Activated CD4-positive, alpha-beta T cell treated with anti-CD3 and anti-CD28 coated beads, Interleukin-2, Interleukin-6, amounts not matched to agents 100 ng/mL and 50 ng/mL, durations not matched to agents 16 hours and 8 hours (primary cell): ENCODE measurements around the gene BOLA3.
"Not testable (repeated sequence)": the region's sequence is repeated elsewhere in the genome, so short reads cannot be mapped to it uniquely, and the experiment has no call there.

Source experiments
- DNase-seq: peaks from one replicate; pipeline ENCODE4 v3.0.0-alpha.2; 2020

Gene BOLA3, protein sequence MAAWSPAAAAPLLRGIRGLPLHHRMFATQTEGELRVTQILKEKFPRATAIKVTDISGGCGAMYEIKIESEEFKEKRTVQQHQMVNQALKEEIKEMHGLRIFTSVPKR

DNA sequence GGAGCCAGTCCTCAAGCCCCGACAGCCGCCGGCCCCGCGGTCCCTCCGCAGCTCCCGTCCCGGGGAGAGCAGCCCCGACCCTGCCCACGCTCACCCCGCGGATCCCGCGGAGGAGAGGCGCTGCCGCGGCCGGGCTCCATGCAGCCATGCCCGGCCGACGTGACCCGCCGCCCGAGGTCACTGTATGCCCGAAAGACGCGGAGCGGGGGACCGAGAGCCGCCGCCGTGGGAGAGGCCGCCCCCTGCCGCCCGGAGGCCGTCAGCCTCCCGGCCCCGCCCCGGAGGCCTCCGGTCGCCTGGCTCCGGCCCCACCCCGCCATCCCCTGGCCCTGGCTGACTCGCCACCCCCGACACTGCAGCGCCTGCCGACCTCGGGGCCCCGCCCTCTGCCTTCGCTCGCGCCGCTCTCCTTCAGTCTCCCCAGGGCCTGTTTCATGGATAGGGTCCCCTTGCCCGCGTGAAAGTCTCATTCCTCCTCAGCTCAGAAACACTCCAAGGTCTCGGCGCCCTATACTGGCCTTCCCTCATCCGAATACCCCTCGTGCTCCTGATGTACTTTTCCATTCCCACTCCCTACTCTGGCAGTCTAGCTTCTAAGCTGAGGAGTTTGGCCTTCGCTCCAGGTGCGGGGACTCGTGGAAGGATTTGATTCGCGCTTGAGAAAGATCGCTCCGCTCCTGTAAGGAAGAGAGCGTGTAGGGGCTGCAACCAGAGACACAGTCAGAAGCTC lies at the start of gene BOLA3:
Gene BOLA3, minus strand, starts transcription at position 186 of the 730 bp plus-strand sequence. Its CDS starts 38 bp downstream, at position 148.
- peak; percentile 94 for DNase-seq

- no peak for DNase-seq
Measured at GRCh38 chr2:74197049-74197448, 49.3 kb upstream of the BOLA3 start.

GRCh38 chr2:74194799-74195198 lies 47.1 kb upstream of the BOLA3 start:
- no peak for DNase-seq

DNA sequence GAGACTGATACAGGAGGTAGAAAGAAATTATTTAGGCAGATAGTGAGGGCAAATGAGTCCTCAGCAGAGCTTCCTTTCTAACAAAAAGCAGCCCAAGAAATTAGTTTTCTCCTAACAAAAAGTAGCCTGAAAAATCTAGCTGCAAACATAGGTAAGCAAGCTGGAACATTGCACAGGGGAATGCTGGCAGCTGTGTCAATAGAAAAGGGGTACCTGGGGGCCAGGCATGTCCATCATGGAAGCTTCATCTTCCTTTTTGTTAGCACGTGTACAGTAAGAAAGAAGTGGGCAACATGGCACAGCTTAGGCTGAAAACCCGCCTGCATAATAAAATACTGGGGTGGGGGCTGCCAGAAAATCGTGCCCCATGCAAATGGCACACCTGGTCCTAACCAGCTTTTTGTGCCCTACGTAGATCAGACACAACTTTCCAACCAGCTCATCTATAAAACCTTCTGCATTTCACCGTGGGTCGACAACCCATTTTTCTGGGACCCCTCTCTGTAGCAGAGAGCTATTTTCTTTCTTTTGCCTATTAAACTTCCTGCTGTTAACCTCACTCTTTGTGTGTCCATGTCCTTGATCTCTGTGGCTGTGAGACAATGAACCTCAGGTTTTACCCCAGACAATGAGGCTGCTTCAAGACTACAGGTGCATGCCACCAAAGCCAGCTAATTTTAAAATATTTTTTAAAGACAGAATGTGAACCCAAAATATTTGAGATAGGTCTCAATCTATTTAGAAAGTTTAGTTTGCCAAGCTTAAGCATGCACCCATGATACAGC lies 44.1 kb upstream of the BOLA3 start:
- DNase-seq: no peak

DNA sequence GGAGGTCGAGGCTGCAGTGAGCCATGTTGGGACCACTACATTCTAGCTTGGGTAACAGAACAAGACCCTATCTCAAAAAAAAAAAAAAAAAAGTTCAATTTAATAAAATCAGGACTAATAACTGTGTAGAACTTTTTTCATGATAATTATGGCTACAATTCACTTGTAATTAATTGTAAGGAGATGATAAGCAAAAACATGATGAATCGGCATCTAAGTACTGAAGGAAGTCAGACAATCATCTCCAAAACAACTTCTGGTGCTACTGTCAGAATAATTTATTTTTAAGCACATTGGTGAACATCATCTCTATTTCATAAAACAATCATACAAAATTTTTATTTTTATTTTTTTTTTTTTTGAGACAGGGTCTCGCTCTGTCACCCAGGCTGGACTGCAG lies 41.0 kb upstream of the BOLA3 start:
- DNase-seq: no peak

DNA sequence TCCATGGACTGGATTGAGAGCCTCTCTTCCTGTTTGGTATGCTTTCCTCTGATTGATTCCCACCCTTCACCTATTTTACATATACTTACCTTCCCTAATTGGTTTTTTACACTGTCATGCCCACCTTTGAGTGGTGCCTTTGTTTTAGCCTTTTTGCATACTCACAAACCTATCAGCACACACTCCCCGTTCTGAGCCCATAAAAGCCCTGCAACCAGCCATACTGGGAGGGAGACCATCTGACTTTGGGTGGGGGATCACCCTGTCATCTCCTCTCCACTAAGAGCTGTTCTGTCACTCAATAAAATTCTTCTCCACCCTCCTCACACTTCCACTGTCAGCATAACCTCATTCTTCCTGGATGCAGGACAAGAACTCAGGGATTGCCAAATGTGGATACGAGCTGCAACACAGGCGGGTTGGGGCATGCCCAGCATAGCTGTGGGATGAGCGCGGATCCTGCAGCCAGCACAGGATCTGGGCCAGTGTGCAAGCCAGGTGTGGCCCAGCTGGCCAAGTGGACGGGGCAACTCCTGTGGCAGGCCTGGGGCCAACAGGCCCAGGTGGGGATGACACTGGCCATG lies 40.4 kb upstream of the BOLA3 start:
- no peak for DNase-seq

DNA sequence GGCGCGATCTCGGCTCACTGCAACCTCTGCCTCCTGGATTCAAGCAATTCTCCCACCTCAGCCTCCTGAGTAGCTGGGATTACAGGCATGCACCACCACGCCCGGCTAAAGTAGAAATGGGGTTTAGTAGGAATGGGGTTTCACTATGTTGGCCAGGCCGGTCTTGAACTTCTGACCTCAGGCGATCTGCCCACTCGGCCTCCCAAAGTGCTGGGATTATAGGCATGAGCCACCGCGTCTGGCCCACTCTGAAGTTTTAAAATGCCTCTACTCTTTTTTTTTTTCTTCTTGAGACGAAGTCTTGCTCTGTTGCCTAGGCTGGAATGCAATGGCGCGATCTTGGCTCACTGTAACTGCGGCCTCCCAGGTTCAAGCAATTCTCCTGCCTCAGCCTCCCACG lies 39.0 kb upstream of the BOLA3 start:
- not testable (repeated sequence) for DNase-seq

GRCh38 chr2:74186038-74186437 lies 38.3 kb upstream of the BOLA3 start:
- peak; percentile 79 for DNase-seq

DNA sequence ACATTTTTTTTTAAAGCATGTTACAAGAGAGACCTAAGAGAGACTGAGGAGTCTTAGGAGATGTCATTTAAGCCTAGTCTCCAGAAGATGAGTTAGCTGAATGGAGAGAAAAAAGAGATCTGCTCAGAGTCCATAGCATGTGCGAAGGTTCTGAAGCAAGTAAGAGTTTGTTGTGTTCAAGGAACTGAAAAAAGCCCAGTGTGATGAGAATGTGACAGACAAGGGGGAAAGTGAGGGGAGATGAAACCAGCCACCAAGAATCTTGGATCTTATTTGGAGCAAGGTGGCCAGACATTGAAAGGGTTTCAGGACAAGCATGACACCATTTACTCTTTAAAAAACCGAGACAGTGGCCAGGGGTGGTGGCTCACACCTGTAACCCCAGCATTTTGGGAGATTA lies 36.2 kb upstream of the BOLA3 start:
- DNase-seq: no peak

GRCh38 chr2:74181739-74182138 lies 34.0 kb upstream of the BOLA3 start:
- peak; percentile 54 for DNase-seq

DNA sequence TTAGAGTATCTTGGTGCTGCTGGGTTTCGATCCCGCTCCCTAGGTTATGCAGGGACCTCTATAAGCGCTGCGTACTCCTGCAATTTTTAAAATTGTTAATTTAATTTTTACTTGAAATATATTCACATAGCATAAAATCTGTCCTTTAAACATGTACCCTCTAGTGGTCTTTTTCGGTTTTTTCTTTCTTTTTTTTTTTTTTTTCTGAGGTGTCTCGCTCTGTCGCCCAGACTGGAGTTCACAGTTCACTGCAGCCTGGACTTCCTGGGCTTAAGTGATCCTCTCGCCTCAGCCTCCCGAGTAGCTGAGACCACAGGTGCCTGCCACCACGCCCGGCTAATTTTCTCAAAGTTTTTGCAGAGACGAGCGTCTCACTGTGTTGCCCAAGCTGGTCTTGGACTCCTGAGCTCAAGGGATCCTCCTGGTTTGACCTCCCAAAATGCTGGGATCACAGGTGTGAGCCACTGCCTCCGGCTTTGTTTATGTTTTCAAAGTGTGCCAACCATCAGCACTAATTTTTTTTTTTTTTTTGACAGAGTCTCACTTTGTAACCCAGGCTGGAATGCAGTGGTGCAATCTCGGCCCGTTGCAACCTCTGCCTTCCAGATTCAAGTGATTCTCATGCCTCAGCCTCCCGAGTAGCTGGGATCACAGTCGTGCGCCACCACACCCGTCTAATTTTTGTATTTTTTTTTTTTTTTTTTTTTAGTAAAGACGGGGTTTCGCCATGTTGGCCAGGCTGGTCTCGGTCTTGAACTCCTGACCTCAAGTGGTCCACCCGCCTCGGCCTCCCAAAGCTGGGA lies 31.6 kb upstream of the BOLA3 start:
- DNase-seq: no peak

GRCh38 chr2:74178211-74179062 lies 30.7 kb upstream of the BOLA3 start, which contains the start of gene MOB1A:
TSS of gene MOB1A (minus strand) at chr2:74178879. CDS start at chr2:74178674, 205 bp downstream.
- peak; percentile 99 for DNase-seq

GRCh38 chr2:74177696-74178095 lies 30.0 kb upstream of the BOLA3 start:
- no peak for DNase-seq

DNA sequence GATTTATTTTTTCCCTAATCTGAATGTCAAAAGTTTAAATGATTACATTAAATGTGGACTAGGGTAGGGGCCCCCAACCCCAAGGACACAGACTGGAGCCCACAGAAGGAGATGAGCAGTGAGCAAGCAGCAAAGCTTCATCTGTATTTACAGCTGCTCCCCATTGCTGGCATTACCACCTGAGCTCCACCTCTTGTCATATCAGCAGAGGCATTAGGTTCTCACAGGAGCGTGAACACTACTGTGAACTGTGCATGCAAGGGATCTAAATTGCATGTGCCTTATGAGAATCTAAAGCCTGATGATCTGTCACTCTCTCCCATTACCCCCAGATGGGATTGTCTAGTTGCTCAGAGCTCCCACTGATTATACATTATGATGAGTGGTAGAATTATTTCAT lies 27.2 kb upstream of the BOLA3 start:
- no peak for DNase-seq

- DNase-seq: peak; percentile 27
Measured at GRCh38 chr2:74168739-74169138, 21.0 kb upstream of the BOLA3 start.

DNA sequence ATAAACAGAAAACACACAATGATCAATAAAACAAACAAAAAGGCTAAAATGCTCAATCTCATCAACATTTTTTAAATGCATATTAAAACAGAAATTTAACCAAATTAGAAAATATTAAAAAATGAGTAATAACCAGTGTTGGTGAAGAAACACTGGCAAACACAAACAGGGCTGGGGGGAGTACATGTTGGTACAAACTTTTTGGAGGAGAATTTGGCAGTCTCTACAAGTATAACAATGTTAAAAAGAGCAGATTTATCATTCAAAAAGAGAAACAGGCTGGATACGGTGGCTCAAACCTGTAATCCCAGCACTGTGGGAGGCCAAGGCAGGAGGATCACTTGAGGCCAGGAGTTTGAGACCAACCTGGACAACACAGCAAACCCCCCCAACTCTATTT lies 17.0 kb upstream of the BOLA3 start:
- DNase-seq: no peak

DNA sequence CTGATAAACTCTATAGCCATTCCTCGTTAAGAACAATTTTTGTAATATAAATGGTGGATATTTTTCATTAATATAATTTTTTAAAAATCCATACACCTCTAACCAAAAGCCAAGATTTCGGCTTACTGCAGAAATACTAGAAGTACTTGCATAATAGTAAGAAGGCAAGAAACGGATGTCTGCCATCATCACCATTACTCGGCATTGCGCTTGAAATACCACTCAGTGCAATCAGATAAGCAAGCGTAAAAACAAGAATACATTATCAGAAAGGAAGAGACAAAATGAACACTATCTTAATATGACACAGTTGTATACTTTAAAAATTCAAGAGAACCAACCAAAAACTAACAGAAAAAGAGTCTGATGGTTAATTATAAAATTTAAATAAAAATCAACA lies 15.2 kb upstream of the BOLA3 start:
- no peak for DNase-seq

GRCh38 chr2:74155830-74156229 lies 8.1 kb upstream of the BOLA3 start:
- DNase-seq: no peak

DNA sequence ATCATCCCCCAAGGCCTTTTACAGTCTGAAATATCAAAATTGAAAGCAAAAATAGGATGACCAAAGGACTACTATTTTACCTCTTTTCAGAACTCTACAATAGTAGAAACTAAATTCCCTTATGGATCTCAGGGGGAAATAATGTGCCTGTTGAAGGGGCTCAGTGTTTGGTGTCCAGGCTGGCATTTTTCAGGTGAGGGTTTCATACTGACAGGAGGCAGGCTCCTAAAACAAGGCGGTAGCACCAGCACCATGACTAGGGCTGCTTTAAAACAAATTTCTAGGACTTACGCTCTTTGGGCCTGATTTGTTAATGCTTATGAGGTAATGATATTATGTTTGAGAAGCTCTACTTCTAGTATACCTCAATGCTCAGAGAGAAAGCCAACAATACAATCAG lies 5.2 kb upstream of the BOLA3 start:
- DNase-seq: no peak

- DNase-seq: no peak
Measured at GRCh38 chr2:74149570-74150319, 2.0 kb upstream of the BOLA3 start.

DNA sequence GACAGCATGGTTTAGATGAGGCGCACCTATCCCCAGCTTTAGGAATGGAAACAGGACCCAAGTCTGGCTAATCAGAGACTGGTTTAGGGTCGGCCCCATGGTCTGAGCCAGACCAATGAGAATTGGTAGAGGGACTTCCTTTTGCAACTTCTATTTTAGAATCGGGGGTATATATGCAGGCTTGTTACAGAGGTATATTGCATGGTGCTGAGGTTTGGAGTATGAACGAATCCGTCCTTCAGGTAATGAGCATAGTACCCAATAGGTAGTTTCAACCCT lies 1.5 kb upstream of the BOLA3 start:
- DNase-seq: no peak
